ENCODE measurements around the gene JPH2.

DNA sequence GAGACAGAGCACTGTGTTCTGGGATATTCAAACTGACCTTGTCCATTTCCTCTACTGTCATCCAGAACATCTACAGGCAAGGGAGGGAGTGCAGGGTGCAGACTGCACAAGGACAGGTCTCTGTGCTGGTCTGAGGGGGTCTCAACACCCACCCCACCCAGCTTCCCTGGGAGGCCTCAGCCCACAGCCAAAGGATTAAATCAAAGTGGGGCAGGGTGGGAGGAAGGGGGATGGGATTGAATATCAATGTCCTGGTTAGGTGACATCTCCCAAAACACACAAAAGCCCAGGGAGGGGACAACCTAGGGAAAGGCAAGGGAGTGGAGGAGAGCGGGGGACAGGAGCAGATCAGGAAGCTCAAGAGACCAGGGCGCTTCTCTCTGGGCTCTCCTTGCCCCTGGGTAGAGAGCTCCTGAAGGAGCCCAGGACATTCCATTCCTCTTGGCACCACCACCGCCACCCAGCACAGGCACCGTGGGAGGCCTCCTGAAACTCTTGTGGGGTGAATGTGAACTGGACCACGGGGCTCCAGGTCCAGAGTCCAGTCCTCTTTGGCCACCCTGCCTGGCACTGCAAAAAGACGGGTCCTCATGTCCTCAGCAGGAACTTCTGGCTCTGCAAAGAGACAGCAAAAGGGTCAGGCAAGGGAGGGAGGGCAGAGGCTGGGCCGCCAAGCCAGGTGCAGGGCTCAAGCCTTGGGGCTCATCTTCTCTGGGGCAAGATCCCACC is 73.9 kb downstream of the JPH2 start:
- TF ChIP-seq, protein P1, sequence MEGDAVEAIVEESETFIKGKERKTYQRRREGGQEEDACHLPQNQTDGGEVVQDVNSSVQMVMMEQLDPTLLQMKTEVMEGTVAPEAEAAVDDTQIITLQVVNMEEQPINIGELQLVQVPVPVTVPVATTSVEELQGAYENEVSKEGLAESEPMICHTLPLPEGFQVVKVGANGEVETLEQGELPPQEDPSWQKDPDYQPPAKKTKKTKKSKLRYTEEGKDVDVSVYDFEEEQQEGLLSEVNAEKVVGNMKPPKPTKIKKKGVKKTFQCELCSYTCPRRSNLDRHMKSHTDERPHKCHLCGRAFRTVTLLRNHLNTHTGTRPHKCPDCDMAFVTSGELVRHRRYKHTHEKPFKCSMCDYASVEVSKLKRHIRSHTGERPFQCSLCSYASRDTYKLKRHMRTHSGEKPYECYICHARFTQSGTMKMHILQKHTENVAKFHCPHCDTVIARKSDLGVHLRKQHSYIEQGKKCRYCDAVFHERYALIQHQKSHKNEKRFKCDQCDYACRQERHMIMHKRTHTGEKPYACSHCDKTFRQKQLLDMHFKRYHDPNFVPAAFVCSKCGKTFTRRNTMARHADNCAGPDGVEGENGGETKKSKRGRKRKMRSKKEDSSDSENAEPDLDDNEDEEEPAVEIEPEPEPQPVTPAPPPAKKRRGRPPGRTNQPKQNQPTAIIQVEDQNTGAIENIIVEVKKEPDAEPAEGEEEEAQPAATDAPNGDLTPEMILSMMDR (IDR thresholded peaks at IDR 0.05; ENCODE audit: low read depth, low read length) = no peak
- TF ChIP-seq, protein P2, sequence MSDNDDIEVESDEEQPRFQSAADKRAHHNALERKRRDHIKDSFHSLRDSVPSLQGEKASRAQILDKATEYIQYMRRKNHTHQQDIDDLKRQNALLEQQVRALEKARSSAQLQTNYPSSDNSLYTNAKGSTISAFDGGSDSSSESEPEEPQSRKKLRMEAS (IDR thresholded peaks at IDR 0.05; ENCODE audit: low read depth, low read length) = no peak
